Measurements from ENCODE around the gene MESP1.

Gene MESP1

DNA sequence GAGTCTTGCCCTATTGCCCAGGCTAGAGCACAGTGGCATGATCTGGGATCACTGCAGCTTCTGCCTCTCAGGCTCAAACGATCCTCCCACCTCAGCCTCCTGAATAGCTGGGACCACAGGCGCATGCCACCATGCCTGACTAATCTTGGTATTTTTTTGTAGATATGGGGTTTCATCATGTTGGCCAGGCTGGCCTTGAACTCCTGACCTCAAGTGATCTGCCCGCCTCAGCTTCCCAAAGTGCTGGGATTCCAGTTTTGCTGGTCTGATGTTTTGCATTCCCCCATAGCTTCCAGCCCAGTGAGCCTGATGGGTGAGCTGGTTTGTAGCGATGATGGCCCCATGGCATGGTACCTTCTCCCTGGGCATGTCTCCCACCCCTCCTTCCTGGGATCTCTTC lies 4.7 kb upstream of the MESP1 start:
- DNase-seq = no peak

DNA sequence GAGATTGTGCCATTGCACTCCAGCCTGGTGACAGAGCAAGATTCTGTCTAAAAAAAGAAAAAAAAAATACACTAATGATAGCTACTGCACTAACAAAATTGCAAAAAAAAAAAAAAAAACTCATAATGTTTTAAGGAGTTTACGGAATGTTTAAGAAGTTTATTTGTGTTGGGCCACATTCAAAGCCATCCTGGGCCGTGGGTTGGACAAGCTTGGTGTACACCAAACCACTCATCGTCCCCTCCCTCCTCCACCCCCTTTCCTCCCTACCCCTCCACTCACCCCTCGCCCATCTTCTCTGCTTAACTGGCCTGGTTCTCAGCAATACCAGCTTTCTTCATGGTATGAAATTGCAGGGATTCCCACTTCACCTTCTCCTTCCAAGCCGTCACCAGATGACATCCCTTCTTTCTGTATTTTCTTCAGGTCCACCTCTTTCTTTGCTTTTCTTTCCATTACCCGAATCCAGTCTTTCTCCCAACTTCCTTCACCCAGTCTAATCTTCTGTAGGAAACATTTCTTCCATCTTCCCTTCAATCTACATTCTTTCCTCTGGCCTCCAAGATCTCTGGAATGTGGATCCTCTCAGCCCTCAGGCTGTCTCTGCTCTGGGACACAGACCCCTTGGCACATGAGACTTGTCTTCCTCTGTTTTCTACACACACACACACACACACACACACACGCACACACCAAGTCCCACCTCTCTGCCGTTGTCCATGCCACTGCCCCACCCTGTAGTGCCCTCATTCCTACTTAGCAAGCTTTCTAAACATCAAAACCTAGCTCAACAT lies 3.5 kb upstream of the MESP1 start:
- DNase-seq = peak; percentile 82

DNA sequence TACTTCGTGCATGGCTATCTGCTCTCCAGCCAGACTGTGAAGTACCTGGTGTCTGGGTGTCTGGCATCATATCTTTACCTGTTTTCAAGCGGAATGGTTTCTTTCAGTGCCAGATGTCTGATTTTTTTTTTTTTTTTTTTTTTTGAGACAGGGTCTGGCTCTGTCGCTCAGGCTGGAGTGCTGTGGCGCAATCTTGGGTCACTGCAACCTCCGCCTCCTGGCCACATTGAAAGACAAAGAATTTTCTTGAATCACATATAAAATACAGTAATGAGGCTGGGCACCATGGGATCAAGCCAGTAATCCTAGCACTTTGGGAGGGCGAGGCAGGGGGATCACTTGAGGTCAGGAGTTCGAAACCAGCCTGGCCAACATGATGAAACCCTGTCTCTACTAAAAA lies 2.8 kb upstream of the MESP1 start:
- no peak for DNase-seq

DNA sequence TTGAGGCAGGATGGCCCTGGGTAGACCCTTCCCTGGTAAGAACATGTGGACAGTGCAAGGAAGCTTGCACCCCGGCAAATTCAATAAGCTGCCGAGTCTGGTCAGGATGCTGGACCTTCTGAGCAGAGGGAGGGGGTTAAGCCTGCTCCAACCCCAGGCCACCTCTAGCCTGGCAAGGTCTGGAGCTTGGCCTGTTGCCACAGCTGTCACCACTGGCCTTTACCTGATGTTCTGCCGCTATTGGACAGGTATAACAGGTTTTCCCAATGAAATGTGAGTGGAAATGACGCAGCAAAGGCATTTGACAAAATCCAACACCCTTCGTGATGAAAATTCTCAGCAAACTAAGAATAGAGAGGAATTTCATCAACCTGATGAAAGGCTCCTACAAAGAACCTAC lies 699 bp upstream of the MESP1 start:
- DNase-seq = no peak

DNA sequence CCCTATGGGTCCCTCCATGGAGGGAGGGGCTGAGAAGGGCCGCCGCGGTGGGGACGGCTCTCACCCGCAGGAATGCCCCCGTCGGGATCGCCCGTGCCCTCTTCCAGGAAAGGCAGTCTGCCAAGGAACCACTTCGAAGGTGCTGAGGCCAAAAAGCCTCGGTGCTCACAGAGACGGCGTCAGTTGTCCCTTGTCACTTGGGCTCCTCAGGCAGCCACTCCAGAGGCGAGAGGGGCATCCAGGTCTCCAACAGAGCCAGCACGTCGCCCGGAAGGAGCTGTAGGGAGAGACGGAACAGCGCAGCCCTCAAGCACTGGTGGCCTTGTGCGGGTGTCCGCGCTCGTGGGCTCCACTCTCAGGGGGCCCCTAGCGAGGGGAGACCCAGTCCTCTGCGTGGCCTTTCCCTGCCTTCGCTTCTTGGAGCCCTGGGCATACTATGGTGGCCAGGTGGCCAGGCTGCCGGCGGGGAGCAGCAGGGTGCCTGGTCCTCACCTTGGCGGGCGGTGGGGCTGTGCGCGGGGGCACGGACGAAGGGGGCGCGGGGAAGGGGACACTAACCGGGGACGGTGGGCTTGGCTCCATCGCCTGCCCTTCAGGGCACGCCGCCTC lies 994 bp downstream of the MESP1 start:
- no peak for DNase-seq

DNA sequence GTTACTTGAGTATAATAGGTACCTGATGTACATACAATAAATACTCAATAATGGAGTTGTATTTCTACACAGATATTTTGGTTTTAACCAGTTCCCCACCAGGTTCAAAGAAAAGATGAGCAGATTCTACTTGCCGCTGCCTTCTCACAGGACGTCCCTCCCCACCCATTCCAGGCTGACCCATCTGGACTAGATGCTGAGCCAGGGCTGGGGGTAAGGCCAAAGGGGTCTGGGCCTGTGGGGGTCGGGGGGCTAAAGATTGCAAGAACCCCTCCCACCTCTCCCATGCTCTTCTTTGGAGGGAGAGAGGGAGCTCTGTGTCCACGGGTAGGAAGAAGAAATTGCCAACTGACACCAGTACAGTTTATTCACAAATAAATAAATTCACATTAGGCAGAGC lies 1.5 kb downstream of the MESP1 start:
- no peak for DNase-seq

DNA sequence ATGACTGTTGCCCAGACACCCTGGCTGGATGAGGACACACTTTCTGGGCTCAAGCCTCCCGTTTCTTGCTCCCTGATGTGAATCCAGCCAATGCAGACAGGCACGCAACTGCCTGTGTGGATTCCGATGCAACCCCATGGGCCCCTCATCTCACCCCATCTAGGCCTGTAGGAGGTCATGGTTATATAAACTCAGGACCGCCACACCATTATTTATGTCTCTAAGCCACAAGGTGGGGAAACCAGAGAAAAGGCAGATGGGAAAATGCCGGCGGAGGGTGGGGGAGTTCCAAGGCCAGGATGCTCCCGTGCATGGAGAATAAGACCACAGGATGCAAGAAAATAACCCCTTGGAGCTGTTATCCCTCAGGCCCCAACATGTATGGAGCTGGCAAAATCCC lies 2.0 kb downstream of the MESP1 start:
- no peak for DNase-seq

DNA sequence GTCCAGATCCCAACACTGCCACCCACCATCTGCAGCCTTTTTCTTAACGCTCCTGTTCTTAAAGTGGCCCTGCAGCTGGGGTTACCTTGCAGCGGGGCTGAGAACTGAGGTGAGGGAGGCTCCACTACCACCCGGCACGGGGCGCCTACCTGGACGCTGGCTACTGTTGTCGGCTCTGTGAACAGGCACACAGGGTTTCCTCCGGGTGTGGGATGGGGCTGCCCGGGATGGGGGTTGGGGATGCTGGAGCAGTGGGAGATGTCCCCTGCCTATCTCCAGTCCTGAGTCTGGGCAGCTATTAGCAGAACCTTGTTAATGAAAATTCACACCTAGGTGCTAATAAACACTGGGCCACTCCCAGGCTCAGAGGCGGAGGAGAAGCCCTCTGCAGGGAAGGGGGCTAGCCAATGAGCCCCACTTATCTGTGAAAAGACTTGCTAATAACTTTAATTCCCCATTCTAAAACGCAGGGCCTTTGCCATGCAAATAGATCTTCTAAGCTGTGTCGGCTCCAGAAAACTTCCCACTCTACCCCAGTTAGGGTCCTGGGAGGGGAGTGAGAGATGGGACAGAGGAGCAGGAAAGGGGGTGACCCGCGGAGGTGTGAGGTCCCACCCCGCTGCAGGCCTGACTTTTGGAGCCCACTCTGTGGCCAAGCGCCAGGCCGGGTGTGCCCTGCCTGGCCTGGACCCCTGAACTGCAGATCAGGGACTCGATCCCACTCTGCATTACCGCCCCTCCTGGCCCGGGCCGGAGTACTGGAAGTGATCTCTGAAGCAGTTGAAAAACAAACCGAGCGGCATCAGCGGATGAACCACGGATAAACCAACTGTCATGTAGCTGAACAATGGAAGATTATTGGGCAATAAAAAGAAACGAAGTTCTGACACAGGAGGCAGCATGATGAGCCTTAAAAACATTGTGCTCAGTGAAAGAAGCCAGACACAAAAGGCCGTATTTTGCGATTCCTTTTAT lies 3.1 kb downstream of the MESP1 start:
- no peak for DNase-seq

DNA sequence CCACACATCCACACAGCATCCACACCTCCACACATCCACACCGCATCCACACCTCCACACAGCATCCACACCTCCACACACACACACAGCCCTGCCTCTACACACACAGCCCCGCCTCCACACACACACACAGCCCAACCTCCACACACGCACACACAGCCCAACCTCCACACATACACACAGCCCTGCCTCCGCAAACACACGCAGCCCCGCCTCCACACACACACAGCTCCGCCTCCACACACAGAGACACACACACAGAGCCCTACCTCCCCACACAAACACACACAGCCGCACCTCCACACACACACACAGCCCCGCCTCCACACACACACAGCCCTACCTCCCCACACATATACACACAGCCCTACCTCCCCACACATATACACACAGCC lies 4.7 kb downstream of the MESP1 start:
- no peak for DNase-seq

DNA sequence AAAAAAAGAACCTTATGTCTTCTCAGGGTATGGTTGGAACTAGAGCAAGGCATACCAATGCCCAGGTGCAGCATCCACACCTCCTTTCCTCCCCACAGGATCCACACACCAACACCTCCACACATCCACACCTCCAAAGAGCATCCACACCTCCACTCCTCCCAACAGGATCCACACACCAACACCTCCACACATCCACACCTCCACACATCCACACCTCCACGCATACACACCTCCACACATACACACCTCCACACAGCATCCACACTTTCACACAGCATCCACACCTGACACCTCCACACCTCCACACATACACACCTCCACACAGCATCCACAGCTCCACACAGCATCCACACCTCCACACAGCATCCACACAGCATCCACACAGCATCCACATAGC lies 5.3 kb downstream of the MESP1 start:
- no peak for DNase-seq

DNA sequence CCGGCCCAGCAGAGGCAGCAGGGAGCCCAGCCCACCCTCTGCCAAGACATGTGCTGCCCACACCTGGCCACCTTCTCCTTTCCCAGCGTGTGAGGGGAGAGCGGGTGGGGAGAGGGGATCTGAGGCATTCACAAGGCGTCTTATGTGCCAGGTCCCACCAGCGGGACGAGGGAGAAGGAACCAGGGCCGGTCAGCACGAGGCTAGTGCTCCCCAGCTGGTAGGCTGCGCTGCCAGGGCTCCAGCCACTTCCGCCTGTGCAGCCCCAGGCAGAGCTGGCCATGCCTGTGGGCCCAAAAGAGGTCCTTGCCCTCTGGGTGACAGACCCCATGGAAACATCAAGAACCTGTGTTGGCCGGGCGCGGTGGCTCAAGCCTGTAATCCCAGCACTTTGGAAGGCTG lies 5.9 kb downstream of the MESP1 start:
- no peak for DNase-seq

DNA sequence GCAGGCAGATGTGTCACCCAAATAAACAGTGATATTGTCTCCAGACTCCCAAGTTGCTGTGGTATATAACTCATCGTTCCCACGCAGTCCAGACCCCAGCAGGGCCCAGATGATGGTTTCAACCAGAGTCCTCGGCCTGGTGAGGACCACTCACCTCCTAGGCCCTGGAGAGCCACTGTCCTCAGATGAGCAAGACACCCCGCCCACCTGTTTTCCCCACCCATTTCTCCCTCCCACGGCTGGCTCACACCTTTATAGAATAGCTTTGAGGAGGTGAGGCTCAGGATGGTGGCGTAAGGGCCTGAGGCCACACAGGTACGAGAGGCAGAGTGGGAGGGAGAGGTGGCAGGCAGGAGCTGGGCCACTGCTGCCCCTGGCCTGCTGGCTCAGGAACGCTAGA lies 7.5 kb downstream of the MESP1 start:
- DNase-seq = no peak

DNA sequence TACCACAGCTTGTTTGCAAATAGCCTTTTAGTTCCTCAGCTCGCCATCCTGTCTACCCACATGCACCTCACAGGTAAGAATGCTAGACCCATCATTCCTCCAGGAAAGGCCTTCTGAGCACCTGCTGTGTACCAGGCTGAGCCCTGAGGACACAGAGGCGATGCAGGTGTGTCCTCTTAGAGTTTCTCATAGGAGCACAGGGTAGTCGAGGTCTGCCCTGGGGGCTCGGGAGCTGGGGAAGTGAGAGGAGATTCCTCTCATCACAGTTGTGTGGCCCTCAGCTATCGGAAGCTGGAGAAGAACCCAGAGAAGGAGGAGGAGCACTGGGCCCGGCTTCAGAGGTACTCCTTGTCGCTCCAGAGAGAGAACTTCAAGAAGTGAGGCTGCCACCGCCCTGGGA lies 8.0 kb downstream of the MESP1 start:
- DNase-seq = no peak

DNA sequence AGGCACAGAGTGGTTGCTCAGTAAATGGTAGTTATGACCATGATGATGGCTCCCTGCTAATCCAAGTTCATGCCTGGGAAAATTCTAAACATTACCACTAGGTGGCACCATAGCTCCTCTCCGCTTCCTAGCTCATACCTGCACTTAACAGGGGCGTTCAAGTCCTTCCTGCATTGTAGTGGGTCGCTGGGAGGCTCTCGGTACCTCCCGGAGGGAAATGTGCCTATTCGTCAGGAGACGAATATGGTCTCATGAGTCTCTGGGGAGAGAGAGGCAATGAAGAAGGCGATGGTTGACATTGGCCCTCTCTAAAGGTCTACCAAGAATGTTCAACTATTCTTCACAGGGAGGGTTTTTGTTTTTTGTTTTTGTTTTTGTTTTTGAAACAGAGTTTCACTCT lies 10.9 kb downstream of the MESP1 start:
- peak; percentile 77 for DNase-seq

DNA sequence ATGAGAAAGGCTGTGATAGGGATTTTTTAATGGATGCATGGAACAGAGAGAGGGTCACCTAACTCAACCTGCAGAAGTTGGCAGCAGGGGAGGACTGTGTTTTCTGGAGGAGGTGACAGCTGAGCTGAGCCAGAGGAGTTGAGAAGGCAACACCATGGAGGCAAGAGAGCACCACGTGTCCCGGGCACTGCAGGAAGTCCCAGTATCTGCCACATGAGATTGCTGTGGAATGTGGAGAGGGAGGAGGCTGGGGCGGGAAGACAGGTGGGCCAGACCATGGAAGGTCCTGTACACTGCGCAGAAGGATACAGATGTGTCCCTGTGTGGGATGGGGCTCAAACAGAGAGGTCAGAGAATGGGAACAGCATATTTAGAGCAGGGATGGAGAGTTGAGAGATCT lies 15.3 kb downstream of the MESP1 start:
- no peak for DNase-seq

DNA sequence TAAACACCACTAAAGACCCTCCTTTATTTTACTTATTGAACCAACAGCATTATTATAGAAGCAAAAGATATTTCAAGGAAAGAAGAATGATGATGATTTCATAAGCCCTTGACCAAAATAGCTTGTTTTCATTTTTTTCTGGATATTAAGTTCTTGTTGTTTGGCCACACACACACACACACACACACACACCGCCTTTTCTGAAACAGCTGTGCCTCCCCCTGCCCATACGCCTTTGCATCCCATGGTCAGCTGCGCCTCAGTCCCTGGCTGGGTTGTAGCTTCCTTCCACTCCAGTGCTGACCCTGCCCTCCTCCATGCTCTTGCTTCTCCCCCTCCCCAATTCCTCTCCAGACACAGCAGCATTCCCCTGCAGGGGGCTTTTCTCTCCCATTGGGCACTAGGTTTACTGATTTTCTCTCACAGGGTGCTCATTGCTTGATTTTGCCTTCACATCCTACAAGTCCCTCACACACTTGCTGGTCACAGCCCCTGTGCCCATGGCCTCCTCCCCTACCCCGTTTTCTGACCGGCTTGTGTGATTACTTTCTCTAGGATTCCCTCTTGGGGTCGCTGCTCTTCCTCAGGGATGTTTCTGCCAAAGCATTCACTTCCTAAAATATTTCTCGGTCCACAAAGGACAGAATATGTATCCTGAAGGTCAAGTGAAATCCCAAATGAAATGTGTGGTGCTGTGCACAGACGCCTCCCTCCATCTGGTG lies 18.4 kb downstream of the MESP1 start:
- no peak for DNase-seq

DNA sequence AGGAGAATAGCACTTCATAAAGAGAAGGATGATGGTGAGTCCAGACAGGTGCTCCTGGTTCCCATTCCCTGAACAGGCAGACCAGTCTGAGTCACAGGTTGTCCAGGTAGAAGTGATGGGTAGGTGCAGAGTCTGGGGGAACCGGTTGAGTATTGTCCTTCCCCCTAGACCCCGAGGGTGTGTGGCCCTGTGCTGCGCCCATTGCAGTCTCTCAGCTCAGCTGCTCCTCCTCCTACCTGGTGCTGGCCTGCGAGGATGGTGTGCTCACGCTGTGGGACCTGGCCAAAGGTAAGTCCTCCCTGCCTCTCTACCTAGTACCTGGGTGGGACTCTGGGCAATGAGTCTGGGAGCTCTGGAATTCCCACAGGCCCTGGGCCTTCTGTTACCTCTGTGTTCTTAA lies 19.8 kb downstream of the MESP1 start:
- DNase-seq = no peak

DNA sequence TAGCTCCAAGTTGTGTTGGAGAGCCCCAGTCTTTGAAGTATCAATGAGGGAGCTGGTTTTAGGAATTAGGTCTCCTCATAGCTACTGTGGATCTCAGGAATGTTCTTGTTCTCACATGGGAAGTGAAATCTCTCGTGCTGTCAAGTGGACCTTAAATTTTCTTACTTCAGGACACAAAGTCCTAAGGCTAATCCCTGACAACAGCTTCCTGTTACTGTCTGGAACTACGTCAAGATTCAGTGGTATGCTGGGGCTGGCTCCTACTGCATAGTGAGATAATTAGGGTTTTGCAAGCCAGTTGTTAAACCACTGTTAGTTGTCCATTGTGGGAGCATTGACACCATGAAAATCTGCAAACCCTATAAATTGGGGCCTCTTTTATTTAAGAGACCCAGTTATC lies 22.8 kb downstream of the MESP1 start:
- DNase-seq = no peak

DNA sequence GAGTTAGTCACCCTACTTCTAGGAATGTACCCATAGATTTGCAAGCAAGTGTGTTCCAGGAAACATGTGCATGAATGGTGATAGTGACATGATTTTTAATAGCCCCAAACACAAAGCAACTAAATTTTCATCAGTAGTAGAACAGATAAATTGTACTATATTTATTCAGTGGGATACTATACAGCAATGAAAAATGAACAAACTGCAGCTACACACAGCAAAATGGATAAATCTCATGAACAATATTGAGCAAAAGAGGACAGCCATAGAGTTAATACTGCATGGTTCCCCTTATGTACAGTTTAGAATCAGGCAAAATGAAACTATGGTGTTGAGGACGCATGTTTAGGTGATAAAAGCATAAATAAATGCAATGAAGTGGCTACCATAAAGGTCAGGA lies 26.0 kb downstream of the MESP1 start:
- no peak for DNase-seq

DNA sequence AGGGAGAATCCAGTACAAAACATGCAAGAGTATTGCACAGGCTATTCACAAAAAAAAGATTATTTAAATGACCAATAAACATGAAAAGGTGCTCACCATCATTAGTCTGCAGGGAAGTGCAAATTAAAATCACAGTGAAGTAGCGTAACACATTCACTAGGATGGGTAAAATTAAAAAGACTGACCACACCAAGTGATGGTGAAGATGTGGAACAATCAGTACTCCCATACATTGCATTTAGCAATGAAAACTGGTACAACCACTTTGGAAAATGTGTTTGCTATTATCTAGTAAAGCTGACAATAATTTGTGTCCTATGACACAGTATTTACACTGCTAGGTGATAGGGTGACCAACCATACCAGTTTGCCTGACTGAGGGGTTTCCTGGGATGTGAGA lies 26.4 kb downstream of the MESP1 start:
- no peak for DNase-seq

DNA sequence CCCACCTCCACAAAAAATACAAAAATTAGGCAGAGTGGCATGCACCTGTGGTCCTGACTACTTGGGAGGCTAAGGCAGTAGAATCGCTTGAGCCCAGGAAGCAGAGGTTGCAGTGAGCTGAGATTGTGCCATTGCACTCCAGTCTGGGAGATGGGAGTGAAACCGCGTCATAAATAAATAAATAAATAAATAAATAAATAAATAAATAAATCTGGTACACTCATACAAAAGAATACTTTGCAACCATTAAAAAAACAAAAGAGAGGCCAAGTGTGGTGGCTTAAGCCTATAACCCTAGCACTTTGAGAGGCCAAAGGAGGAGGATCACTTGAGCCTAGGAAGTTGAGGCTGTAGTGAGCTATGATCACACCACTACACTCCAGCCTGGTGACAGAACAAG lies 28.0 kb downstream of the MESP1 start:
- no peak for DNase-seq

DNA sequence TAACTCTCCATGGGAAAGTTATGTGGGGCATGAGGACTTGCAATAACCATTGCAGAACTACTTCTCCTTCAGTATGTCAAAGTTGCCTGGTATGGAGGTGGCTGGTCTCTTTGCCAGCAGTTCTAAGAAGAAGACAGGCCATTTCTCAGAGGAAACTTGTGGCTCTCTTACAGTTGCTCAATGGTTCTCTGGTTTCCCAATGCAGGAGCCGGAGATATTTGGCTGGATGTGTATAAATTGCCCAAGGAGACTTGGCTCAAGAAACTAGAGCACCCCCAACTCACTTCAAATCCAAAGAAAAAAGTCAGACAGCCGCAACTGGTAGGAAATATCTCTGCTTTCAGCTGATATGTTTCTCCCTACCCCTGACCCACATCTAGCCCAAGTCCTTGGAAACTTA lies 36.3 kb downstream of the MESP1 start:
- no peak for DNase-seq

DNA sequence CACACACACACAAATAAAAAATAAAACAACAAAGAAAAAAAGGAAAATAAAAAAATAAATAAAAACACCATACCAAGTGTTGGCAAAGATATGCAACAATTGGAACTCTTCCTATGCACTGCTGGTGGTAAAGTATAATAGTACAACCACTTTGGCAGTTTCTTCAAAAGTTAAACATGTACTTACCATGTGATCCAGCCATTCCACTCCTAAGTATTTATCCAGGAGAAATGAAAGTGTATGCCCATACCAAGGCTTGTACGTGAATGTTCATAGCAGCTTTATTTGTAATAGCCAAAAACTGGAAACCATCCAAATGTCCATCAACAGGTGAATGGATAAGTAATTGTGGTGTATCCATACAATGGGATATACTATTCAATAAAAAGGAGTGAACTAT lies 43.5 kb downstream of the MESP1 start:
- no peak for DNase-seq
